CD4-positive, alpha-beta T cell treated with Interleukin-15 for 1 hour (primary cell): ENCODE results near the gene CCKAR.
"Not testable (repeated sequence)": the region's sequence is repeated elsewhere in the genome, so short reads cannot be mapped to it uniquely, and the experiment has no call there.

Experiments
- DNase-seq: peaks from one replicate; pipeline ENCODE4 v3.0.0-alpha.2; 2020

The CCKAR gene

GRCh38 chr4:26490111-26490959 is at the start of gene CCKAR:
Gene CCKAR, minus strand, starts transcription at chr4:26490484. Its CDS starts 217 bp downstream, at chr4:26490267.
- no peak for DNase-seq

GRCh38 chr4:26533685-26534084 is 43.4 kb upstream of the CCKAR start:
- no peak for DNase-seq

- DNase-seq, result no peak
Measured at GRCh38 chr4:26531491-26532116, 41.3 kb upstream of the CCKAR start.

DNA sequence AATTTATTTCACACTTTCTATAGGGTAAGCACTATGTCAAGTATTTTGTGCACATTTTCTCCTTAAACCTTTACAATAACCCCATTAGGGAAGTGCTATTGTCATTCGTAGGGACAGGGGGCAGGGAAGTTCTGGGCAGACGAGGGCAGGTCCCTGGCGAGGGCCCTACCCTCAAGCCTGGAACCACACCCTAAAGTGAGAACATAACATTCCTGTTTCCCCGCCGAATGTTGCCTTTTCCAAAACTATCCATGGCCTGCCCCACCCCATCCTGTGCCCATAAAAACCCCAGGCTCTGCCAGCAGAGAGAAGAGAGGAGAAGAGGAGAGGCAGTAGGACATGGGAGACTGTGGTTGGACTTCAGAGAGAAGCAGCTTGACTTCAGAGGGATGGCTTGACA is 39.8 kb upstream of the CCKAR start:
- DNase-seq, result no peak

DNA sequence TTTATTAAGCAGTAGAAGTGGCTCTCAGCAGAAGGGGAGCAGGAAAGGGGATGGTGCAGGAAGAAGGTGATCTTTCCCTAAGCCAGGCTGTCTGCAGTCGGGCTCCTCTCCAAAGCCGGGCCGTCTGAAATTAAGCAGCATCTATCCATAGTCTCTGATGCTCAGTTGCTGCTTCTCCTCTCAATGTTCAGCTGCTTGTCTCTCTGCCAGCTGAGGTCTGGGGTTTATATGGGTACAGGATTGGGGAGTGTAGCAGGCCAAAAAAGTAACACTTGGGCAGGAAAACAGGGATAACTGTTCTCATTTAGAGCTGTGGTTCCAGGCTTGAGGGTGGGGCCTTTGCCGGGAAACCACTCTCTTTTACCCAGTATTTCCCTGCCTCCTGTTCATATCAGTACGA is 39.2 kb upstream of the CCKAR start:
- no peak for DNase-seq

GRCh38 chr4:26525771-26526150 is 35.5 kb upstream of the CCKAR start:
- no peak for DNase-seq

GRCh38 chr4:26525136-26525770 is 35.0 kb upstream of the CCKAR start:
- no peak for DNase-seq

GRCh38 chr4:26524011-26524410 is 33.7 kb upstream of the CCKAR start:
- no peak for DNase-seq

DNA sequence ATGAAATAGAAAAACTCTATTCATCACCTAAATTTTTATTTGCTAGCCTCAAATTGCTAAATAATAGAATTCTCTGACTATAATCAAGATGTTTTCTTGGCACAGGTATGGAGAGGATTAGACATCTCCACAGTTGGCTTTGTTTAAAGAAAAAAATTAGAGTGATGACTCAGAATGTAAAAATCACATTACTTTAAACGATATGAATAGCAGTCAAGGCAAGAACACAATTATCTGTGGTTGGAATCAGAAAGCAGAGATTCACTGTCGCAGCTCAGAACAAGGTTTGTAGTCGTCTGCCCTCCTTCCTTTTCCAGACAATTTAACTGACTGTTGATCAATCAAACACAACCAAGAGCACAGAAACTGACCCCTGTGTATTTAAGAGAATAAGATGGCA is 32.2 kb upstream of the CCKAR start:
- DNase-seq, result no peak

DNA sequence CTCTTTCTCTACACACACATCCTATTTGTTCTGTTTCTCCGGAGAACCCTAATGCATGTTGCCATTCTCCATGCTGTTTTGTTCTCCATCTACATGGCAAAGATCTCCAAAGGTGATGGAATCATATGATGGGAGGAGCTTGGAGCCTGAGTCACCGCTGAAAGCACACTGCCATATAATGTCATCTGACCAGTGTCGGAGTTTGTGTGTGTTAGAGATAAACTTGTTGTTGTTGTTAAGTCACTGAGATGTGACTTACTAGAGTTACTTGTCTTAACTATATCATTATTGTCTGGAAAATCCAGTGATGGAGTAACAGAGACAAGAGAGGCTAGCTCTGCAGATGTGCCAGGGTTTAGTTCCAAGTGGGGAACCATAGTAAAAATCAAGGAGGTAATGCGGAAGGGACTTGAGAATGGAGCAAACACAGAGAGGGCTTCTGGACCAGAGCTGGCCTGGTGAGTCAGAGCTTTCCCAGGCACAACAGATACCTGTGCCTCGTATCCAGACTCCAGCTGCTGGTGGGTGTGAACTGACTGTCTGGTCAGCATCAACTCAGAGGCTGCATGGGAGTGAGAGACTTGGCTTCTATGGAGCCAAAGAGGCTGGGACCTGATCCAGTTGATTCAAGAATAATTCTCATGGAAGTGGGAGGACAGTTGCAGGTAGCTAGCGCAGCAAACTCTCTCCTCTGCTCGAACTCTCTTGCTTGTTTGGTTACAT is 30.6 kb upstream of the CCKAR start:
- no peak for DNase-seq

- no peak for DNase-seq
Measured at GRCh38 chr4:26515936-26516335, 25.7 kb upstream of the CCKAR start.

DNA sequence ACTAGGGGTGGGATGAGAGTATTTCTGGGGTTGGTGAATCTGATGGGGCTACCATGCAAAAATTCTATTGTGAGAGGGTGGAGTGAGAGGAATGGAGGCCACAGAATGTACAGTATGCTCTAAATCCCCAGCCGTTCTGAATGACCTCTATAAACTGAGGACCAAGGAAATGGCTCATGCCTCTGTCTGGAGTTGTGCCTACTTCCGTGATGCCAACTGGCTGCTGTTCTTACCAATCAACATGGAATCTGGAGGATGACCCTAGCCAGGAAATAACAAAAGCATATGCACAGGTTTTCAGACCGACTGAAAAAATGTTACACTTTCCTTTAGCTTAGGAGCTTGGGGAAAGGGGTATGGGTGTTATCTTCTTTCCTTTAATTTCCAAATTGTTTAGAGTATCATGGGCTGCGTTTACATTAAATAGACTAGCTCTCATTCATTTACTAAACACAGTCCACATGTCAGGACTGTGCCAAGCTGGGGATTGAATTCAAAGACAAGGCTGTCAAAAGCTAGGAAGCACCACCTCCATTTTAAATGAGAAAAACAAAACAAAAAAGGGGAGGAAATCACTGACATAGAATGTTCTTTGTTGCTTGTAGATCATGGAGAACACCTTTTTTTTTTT is 20.2 kb upstream of the CCKAR start:
- DNase-seq, result no peak

DNA sequence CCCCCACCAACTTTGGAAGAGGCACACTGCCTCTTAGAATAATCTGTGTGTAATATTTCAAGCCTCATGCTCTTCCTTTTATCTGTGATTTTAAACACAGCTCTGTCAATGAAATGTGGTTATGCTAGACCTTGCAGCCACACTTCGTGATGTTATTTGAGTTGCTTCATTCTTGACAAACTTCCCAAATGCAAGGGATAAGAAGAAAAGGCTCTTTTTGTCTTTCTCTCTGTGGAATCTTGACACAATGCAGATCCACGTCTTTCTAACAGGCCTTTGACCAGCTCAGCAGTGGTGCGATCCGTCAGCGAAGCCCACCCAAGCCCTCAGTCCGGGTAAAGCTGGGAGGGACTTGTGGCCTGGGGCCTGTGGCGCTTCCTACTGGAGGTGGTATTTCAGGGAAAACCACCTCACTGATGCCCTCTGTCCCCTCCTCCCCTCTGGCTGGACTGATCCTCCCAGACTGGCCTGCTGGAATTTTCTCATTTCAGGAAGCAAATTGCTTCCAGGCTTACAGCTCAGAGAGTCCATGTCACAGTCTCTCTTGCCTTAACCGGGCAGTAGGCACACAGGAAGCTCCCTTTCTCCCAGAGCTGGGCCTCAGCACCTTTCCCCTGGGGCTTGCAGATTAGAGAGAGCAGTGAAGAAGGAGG is 19.5 kb upstream of the CCKAR start:
- no peak for DNase-seq

DNA sequence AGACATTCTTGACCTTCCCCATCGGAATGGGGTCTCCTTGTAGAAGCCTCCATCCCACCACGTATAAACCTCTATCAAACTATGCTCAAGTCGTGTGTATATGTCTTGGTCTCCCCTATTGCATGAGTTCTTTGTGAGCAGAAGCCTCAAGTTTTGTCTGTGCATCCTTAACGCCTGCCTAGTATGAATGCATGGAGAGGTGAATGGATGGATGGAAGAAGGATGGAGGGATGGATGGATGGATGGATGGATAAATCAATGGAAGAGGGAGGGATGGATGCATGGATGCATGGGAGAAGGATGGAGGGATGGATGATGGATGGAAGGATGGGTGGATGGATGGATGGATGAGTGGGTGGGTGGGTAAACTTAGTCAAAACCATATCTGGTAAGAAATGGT is 17.0 kb upstream of the CCKAR start:
- DNase-seq, result no peak

GRCh38 chr4:26503844-26504243 is 13.6 kb upstream of the CCKAR start:
- DNase-seq, result no peak

- no peak for DNase-seq
Measured at GRCh38 chr4:26503427-26503826, 13.1 kb upstream of the CCKAR start.

GRCh38 chr4:26500565-26500999 is 10.3 kb upstream of the CCKAR start:
- DNase-seq, result not testable (repeated sequence)

DNA sequence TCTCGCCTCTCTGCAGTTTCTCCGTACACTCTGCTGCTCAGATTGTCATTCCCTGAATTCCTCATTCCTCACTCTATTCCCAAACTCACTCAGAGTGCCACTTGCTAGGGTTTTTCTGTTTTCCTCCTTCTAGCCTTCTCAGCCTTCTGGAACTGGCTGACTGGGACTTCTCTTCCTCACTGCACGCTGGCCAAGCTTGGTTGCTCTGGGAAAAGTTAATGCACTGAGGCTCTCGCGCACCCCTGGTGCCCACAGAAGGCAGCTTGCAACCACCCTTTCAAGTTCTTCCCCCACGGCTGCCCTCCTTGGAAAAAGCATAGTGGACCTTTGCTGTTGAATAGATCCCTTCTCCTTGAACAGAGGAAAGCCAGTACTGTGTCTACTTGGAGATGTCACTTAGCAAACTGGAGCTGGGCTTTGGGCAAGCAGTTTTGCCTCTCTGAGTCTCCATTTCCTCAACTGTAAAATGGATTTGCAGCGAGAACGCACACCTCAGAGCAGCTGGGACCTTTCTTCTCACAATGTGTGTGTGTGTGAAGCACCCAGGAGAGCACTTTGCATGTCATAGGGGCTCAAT is 6.0 kb upstream of the CCKAR start:
- DNase-seq, result no peak

- DNase-seq, result no peak
Measured at GRCh38 chr4:26493461-26493860, 3.2 kb upstream of the CCKAR start.

DNA sequence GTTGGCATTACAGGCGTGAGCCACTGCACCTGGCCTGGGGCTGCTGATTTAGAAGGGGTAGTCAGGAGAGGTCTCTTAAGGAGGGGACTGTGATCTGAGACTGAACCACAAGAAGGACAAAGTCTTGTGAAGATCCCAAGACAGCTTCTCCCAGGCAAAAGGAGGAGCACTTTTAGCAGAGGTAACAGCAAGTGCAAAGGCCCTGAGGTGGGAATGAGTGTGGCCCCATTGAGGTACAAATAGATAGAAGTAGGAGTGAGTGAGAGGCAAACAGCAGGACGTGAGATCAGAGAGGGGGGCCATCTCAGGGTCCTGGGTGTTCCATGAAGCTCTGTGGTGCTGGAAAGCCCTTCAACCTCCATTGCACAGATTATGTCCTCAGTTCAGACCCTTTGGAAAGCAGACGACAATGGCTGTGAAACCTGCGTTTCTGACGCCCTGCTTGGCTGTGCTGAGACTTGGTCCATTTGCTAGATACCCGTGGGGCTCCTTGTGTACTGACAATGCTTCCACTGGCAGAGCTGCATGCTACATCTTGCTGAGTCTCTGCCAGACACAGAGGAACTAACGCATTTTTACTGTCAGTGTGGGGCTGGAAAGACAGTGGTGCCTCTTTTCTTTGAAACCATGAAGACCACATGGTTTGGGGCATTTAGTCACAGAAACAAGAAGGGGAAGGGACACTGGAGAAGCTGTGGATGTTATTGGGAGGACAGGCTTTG is 1.3 kb upstream of the CCKAR start:
- no peak for DNase-seq

DNA sequence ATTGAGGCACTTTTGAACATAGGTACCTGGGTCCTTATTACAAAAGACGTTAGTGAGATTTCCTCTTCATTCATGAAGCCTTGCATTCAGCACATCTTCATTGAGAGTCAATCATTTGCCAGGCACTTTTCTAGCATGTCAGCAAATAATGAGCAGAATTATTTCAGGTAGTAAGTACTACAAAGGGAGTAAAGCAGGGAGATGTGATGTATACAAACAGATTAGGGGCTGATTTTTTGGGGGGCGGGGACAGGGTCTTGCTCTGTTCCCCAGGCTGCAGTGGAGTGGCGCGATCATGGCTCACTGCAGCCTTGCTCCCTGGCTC is 638 bp upstream of the CCKAR start:
- DNase-seq, result no peak
